HepG2 (cell line): ENCODE measurements around the gene ELOVL2. TPM values are rescaled to one million over a fixed set of nuclear protein-coding genes. Genes with fewer than 3 reads are reported as not detected.

Source experiments
- ARNT2 ChIP-seq: sonication (generic); formaldehyde crosslinking; IDR thresholded peaks from 2 replicates; pipeline ENCODE4 v1.8.0; 2022; ENCODE audit warnings: mild to moderate bottlenecking, low read depth, missing genetic modification reagents, moderate library complexity
- ATRX ChIP-seq: sonication (generic); formaldehyde crosslinking; IDR thresholded peaks from 2 replicates; pipeline ENCODE4 v1.4.0; 2020; ENCODE audit warnings: missing genetic modification reagents, borderline replicate concordance
- FIP1L1 ChIP-seq: fragments of 200-400 bp; formaldehyde crosslinking; IDR thresholded peaks from 2 replicates; pipeline ENCODE4 v1.6.1; 2018; ENCODE audit warnings: low read depth, mild to moderate bottlenecking, low read length, moderate library complexity, borderline replicate concordance; ENCODE audit not compliant: insufficient read depth
- HNF4G ChIP-seq, 2 experiments: sonication (generic) in 1 of 2; formaldehyde crosslinking in 1 of 2; IDR thresholded peaks; 2 replicates each; pipeline versions ENCODE4 v1.4.0 to v1.6.1; 2011 to 2020; ENCODE audit warnings: borderline replicate concordance in 2 of 2, low read depth in 2 of 2, mild to moderate bottlenecking in 2 of 2, low read length in 1 of 2, missing genetic modification reagents in 1 of 2, moderate library complexity in 1 of 2
- MED13 ChIP-seq: sonication (generic); formaldehyde crosslinking; IDR thresholded peaks from 2 replicates; pipeline ENCODE4 v1.5.0; 2020; ENCODE audit warnings: missing genetic modification reagents
- NFYC ChIP-seq: IDR thresholded peaks from 2 replicates; pipeline ENCODE4 v1.6.1; 2016; ENCODE audit warnings: missing genetic modification reagents, missing compliant biosample characterization
- PBX2 ChIP-seq: IDR thresholded peaks from 2 replicates; pipeline ENCODE4 v1.6.1; 2016; ENCODE audit warnings: control low read depth
- RBFOX2 ChIP-seq: fragments of 200-400 bp; formaldehyde crosslinking; IDR thresholded peaks from 2 replicates; pipeline ENCODE4 v1.6.1; 2017; ENCODE audit warnings: low read depth, mild to moderate bottlenecking, low read length
- RFXAP ChIP-seq: sonication (generic); formaldehyde crosslinking; IDR thresholded peaks from 2 replicates; pipeline ENCODE4 v1.4.0; 2020; ENCODE audit warnings: missing genetic modification reagents, borderline replicate concordance
- SP2 ChIP-seq: sonication (generic); formaldehyde crosslinking; IDR thresholded peaks from 2 replicates; pipeline ENCODE4 v1.5.1; 2020; ENCODE audit warnings: mild to moderate bottlenecking, missing genetic modification reagents
- STAT6 ChIP-seq: sonication (generic); formaldehyde crosslinking; IDR thresholded peaks from 2 replicates; pipeline ENCODE4 v1.4.0; 2020; ENCODE audit warnings: missing genetic modification reagents, mild to moderate bottlenecking, borderline replicate concordance
- TFDP1 ChIP-seq: IDR thresholded peaks from 2 replicates; pipeline ENCODE4 v1.6.1; 2016; ENCODE audit warnings: missing compliant biosample characterization, missing genetic modification reagents, borderline replicate concordance
- ZBTB43 ChIP-seq: sonication (generic); formaldehyde crosslinking; conservative IDR thresholded peaks from 2 replicates; pipeline ENCODE4 v1.4.0; 2020; ENCODE audit warnings: missing genetic modification reagents
- ZNF503 ChIP-seq: sonication (generic); formaldehyde crosslinking; IDR thresholded peaks from 2 replicates; pipeline ENCODE4 v1.4.0; 2020; ENCODE audit warnings: missing genetic modification reagents
- ZNF770 ChIP-seq: sonication (generic); formaldehyde crosslinking; IDR thresholded peaks from 2 replicates; pipeline ENCODE4 v1.5.0; 2020; ENCODE audit warnings: mild to moderate bottlenecking, missing genetic modification reagents
- ZNF883 ChIP-seq: sonication (generic); formaldehyde crosslinking; IDR thresholded peaks from 2 replicates; pipeline ENCODE4 v1.5.1; 2020; ENCODE audit warnings: mild to moderate bottlenecking, missing genetic modification reagents; ENCODE audit errors: not compliant biosample characterization
- polyA plus RNA-seq, 8 experiments: library from polyadenylated mRNA; depleted of rRNA in 3 of 8; stranded (reverse) in 7 of 8; unstranded in 1 of 8; fragments of >200 nt; fragmentation: Illumina TruSeq in 4 of 8; extraction: Trizol in 4 of 8; gene quantifications; 2 replicates each; pipeline versions ENCODE4 v1.2.1 to v1.2.3, GENCODE V29; 2011 to 2016; ENCODE audit warnings: low read depth in 4 of 8, missing spikeins in 1 of 8, mixed read lengths in 1 of 8; ENCODE audit not compliant: insufficient read depth in 1 of 8
- total RNA-seq, 5 experiments: library from RNA; depleted of rRNA; stranded (reverse); fragments of >200 nt; fragmentation: Illumina TruSeq; extraction: Trizol; gene quantifications; 2 replicates each; pipeline ENCODE4 v1.2.3, GENCODE V29; 2016; ENCODE audit warnings: low read depth in 1 of 5

The ELOVL2 gene
- total and polyA plus RNA-seq, 2 of the 13 experiments (the other 11 are each of a cell fraction or from before 2014, with no cell fraction given): 43.6 to 65.4 TPM

GRCh38 chr6:11043961-11044711, at the start of gene ELOVL2 (continued):
- TF ChIP-seq STAT6 (CRISPR knock-in tag) (no peak), RBFOX2 (peak; percentile 75), ZNF503 (CRISPR knock-in tag) (peak; percentile 46; the same call in 1 of the 2 replicates), HNF4G (IDR thresholded peaks at IDR 0.05; ENCODE audit: borderline replicate concordance, low read depth, low read length) (0 out of 2 replicates have a peak, but pooled peaks have one; percentile 34), HNF4G (CRISPR knock-in tag; IDR thresholded peaks at IDR 0.05; ENCODE audit: borderline replicate concordance, low read depth) (no peak; the same call in 1 of the 2 replicates), FIP1L1 (no peak), NFYC (CRISPR knock-in tag) (no peak), RFXAP (CRISPR knock-in tag) (peak; percentile 83; the same call in 1 of the 2 replicates), SP2 (peak; percentile 30; the same call in 1 of the 2 replicates), PBX2 (no peak), ZBTB43 (peak; percentile 58), ARNT2 (CRISPR knock-in tag) (peak; percentile 91), ZNF883 (CRISPR knock-in tag) (peak; percentile 37), TFDP1 (peak; percentile 16; the same call in 1 of the 2 replicates), ATRX (CRISPR knock-in tag) (no peak), ZNF770 (CRISPR knock-in tag) (no peak; the same call in 1 of the 2 replicates), MED13 (CRISPR knock-in tag) (0 out of 2 replicates have a peak, but pooled peaks have one; percentile 58)
